Neural progenitor cell (in vitro differentiated cells): ENCODE data around the gene USP7.

ENCODE experiments used
- CTCF ChIP-seq: fragments of 200-600 bp; sonication (generic); IDR thresholded peaks from 2 replicates; pipeline ENCODE4 v1.5.1; 2017; ENCODE audit warnings: antibody characterized with exemption, mild to moderate bottlenecking
- EZH2 ChIP-seq: fragments of 200-600 bp; sonication (generic); IDR thresholded peaks from 2 replicates; pipeline ENCODE4 v1.6.1; 2017; ENCODE audit warnings: antibody characterized with exemption, mild to moderate bottlenecking, moderate library complexity

GRCh38 chr16:8950580-8951077 is 13.1 kb downstream of the USP7 start:
- no peak for TF ChIP-seq CTCF
- TF ChIP-seq EZH2 = no peak
